Measurements from ENCODE around the gene TMPRSS3. TPM values are rescaled to one million over a fixed set of nuclear protein-coding genes. Genes with fewer than 3 reads are reported as not detected.

Gene TMPRSS3
- polyA plus RNA-seq, 1 of the 3 experiments (the other 2 are of a cell fraction) = not detected

- Histone ChIP-seq H3K27me3 (ENCODE audit: insufficient read depth) (no peaks in the 10 kb centered on the region), H3K79me2 (ENCODE audit: insufficient read depth) (no peaks in the 10 kb centered on the region), H3K4me3 (ENCODE audit: low read depth in 2 of 2, low read length in 1 of 2) (no peak overlapping the region), H3K4me2 (no peak overlapping the region), H3K36me3 (replicated peaks in 1 of 2; ENCODE audit: control insufficient read depth in 1 of 2, insufficient read depth in 2 of 2, low read length in 1 of 2) (no peaks in the 10 kb centered on the region), H3K9ac (no peak overlapping the region), H4K20me1 (ENCODE audit: insufficient read depth) (no peaks in the 10 kb centered on the region), H2AFZ (ENCODE audit: low read depth) (no peak overlapping the region), H3K9me3 (no peaks in the 10 kb centered on the region), H3K9me2 (no peaks in the 10 kb centered on the region), H3F3A (replicated peaks; ENCODE audit: insufficient read depth) (no peaks in the 10 kb centered on the region), H3K27ac (ENCODE audit: low read depth in 2 of 2, low read length in 1 of 2) (no peak overlapping the region), H3K4me1 (ENCODE audit: control insufficient read depth in 1 of 2, insufficient read depth in 2 of 2, low read depth in 1 of 2, low read length in 1 of 2) (no peaks in the 10 kb centered on the region)
- TF ChIP-seq IRF3 (IDR thresholded peaks at IDR 0.05; ENCODE audit: low read depth, low read length) (no peak), SMC3 (IDR thresholded peaks at IDR 0.05; ENCODE audit: low read depth, low read length) (no peak), JUND (IDR thresholded peaks at IDR 0.05) (no peak), USF1 (IDR thresholded peaks at IDR 0.05; ENCODE audit: borderline replicate concordance, low read depth) (no peak), GATA2 (CRISPR knock-in tag; IDR thresholded peaks at IDR 0.05) (no peak), TAF1 (IDR thresholded peaks at IDR 0.05; ENCODE audit: borderline replicate concordance, low read depth, low read length) (no peak), RCOR1 (IDR thresholded peaks at IDR 0.05; ENCODE audit: low read length) (no peak), ELF1 (IDR thresholded peaks at IDR 0.05) (no peak), TCF12 (IDR thresholded peaks at IDR 0.05) (no peak), SIN3A (IDR thresholded peaks at IDR 0.05; ENCODE audit: borderline replicate concordance, low read depth, low read length) (no peak), FOXM1 (IDR thresholded peaks at IDR 0.05; ENCODE audit: low read depth) (no peak), NRF1 (IDR thresholded peaks at IDR 0.05; ENCODE audit: low read depth, low read length) (no peak), RFX5 (IDR thresholded peaks at IDR 0.05; ENCODE audit: low read length) (no peak), MEF2A (IDR thresholded peaks at IDR 0.05; ENCODE audit: borderline replicate concordance, low read depth) (no peak), FOSL2 (IDR thresholded peaks at IDR 0.05; ENCODE audit: borderline replicate concordance, low read depth) (no peak), PBX3 (IDR thresholded peaks at IDR 0.05) (no peak), RXRA (IDR thresholded peaks at IDR 0.05; ENCODE audit: borderline replicate concordance, low read depth) (no peak)
- DNase-seq = no peak
- ChIA-PET CTCF (no interaction called here), POLR2A (no interaction called here)
- 52% methylated on average over 27 of the region's 30 CpGs for WGBS (ENCODE audit: low lambda C conversion rate)
Measured at GRCh38 chr21:42346866-42347600, 48.8 kb downstream of the TMPRSS3 start.

- Histone ChIP-seq H3K27me3 (ENCODE audit: insufficient read depth) (no peaks in the 10 kb centered on the region), H3K27ac (ENCODE audit: low read depth in 2 of 2, low read length in 1 of 2) (no peak overlapping the region), H3K9ac (no peak overlapping the region), H3K9me3 (no peaks in the 10 kb centered on the region), H3K9me2 (no peaks in the 10 kb centered on the region), H3K4me3 (ENCODE audit: low read depth in 2 of 2, low read length in 1 of 2) (no peak overlapping the region), H3F3A (replicated peaks; ENCODE audit: insufficient read depth) (no peaks in the 10 kb centered on the region), H3K4me2 (no peak overlapping the region), H4K20me1 (ENCODE audit: insufficient read depth) (no peaks in the 10 kb centered on the region), H3K79me2 (ENCODE audit: insufficient read depth) (no peaks in the 10 kb centered on the region), H3K36me3 (replicated peaks in 1 of 2; ENCODE audit: control insufficient read depth in 1 of 2, insufficient read depth in 2 of 2, low read length in 1 of 2) (no peaks in the 10 kb centered on the region), H2AFZ (ENCODE audit: low read depth) (no peak overlapping the region), H3K4me1 (ENCODE audit: control insufficient read depth in 1 of 2, insufficient read depth in 2 of 2, low read depth in 1 of 2, low read length in 1 of 2) (no peaks in the 10 kb centered on the region)
- DNase-seq = no peak
- WGBS (ENCODE audit: low lambda C conversion rate) = 61% methylated on average over 9 of the region's 9 CpGs
- CTCF ChIA-PET = no interaction called here
- TF ChIP-seq MAX (IDR thresholded peaks at IDR 0.05; ENCODE audit: low read depth) = no peak
- no peak for TF ChIP-seq IRF3 (IDR thresholded peaks at IDR 0.05; ENCODE audit: low read depth, low read length)
- no peak for TF ChIP-seq NRF1 (IDR thresholded peaks at IDR 0.05; ENCODE audit: low read depth, low read length)
- TF ChIP-seq SMC3 (IDR thresholded peaks at IDR 0.05; ENCODE audit: low read depth, low read length) = no peak
- POLR2A ChIA-PET = no interaction called here
Measured at GRCh38 chr21:42346441-42346840, 49.4 kb downstream of the TMPRSS3 start.
